ACHN (cell line): ENCODE results near the gene KRTAP10-3.
"Not testable (repeated sequence)": the region's sequence is repeated elsewhere in the genome, so short reads cannot be mapped to it uniquely, and the experiment has no call there.

ENCODE experiments used
- DNase-seq: peaks from one replicate; pipeline ENCODE4 v3.0.0-alpha.2; 2015
- in situ Hi-C: cut with HindIII; loops from 2 replicates; pipeline ENCODE4 v1.10.0; 2017; ENCODE audit warnings: low sequenced_read_pairs, low pct_ligation_motif_present, low pct_unique_long_range_greater_than_20kb

KRTAP10-3 gene

DNA sequence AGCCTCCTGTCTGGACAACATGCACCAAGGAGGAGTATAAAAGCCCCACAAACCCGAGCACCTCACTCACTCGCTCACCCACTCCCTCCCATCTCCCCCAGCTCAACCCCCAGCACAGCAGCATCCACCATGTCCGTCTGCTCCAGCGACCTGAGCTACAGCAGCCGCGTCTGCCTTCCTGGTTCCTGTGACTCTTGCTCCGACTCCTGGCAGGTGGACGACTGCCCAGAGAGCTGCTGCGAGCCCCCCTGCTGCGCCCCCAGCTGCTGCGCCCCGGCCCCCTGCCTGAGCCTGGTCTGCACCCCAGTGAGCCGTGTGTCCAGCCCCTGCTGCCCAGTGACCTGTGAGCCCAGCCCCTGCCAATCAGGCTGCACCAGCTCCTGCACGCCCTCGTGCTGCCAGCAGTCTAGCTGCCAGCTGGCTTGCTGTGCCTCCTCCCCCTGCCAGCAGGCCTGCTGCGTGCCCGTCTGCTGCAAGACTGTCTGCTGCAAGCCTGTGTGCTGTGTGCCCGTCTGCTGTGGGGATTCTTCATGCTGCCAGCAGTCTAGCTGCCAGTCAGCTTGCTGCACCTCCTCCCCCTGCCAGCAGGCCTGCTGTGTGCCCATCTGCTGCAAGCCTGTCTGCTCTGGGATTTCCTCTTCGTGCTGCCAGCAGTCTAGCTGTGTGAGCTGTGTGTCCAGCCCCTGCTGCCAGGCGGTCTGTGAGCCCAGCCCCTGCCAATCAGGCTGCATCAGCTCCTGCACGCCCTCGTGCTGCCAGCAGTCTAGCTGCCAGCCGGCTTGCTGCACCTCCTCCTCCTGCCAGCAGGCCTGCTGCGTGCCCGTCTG, 15.2 kb upstream of the KRTAP10-3 start, which contains the start of gene KRTAP10-4:
Gene KRTAP10-4 (plus strand): TSS at position 100 of the 827 bp plus-strand sequence. CDS start 30 bp downstream, at position 130.
- in situ Hi-C loops, DNase-seq: not testable (repeated sequence)

DNA sequence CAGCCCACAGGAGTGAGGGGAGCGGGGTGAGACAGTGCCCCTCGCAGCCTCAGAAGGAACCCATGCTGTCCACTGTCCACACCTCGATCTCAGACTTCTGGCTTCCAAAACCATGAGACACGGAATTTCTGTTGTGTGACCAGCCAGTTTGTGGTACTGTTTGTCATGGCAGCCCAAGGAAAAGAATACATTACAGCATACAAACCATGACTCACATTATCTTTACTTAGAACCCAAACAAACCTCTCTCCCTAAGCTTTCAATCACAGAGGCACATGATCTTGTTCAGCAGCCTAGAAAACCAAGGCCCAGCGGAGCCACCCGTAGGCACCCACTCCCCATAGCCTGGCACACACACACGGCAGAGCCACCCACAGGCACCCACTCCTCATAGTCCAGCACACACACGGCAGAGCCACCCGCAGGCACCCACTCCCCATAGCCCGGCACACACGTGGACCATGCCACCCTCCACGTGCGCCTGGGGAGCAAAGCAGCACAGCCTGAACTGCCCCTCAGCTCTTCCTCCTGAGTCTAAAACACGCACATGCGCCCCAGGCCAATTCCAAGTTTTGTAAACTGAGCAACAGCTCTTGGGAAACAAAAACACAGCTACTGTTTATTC, 14.5 kb upstream of the KRTAP10-3 start:
- DNase-seq = no peak
- in situ Hi-C loops = no loop called here

DNA sequence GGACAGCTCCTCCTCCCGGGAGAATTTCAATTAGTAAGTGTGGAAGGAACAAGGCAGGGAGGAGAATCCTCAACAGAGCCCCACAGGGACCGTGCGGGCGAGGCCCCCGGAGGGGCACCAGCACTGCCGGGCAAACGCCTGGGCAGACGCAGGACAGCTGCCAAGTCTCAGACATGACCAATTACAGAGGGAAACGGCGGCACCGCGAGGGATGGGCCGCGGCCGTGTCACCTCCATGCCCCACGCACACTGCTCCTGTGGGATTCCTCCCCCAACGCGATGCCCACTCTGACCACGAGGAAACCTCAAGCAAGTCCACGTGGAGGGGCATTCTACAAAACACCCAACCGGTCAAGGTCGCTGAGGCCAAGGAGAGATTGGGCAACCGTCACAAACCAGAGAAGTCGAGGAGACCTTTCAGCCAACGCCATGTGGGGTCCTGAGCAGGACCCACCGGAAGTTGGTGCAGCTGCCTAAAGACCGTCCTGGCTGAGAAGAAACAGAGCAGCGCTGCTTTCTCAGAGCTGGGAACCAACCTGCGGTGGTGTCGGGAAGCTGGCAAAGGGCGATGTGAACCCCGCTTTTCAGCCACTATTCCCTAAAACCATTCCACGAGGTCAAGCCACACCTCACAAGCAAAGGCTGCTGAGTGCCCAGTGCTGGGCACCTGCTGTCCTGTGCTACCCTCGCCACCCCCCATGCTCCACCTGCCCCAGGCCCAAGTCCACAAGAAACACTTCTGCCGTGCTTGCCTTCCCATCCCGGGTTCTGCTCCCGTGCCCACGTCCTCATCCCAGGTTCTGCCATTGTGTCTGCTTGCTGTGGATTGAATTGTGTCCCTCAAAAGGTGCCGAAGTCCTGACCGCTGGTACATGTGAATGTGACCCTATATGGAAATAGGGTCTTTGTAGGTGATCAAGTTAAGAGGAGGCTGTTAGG, 13.5 kb upstream of the KRTAP10-3 start:
- DNase-seq = no peak
- in situ Hi-C loops = no loop called here

DNA sequence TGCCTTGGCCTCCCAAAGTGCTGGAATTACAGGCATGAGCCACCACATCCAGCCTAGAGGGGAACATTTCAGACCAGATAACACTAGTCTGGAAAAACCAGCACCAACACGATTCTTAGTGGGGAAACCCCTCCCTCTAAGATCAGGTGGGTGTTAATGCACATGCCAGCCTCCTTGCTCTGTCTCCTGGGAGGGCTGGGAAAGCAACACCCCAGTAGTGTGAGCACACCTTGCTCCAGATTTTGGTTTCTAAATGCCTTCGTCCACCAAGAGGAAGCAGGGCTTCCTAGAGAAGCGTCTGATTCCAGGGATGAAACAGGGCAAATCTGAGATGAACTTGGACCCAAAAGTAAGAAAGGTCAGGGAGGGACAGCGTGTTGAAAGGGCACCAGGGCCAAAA, 12.7 kb upstream of the KRTAP10-3 start:
- in situ Hi-C loops = no loop called here
- DNase-seq = no peak

DNA sequence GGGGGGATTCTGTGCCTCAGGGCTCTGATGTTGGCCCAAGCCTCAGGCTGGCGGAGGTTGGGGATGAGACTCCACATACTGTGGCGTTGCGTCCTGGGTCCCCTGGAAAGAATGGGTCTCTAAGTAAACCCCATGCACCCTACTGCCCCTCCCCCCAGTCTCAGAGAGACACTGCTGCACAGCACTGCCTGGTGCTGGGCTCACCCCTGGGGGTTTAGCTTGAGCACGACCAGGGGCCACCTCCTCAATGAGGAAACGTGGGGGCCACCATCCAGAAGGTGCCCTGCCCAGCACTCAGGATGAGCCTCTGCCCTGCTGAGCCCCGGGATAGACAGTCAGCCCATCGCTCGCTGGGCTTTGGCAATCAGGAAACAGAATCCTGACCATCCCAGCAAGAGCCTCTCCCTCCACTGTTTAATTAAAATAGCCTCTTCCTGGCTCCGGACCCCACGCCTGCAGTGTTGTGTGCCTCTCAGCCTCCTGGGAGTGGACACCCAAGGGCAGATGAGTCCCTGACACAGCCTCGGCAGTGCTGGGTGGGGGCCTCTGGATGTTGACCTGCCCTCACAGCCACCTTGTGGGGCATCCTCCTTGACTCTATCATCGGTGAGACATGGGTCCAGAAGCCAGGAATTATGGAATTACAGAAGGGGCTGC, 11.4 kb upstream of the KRTAP10-3 start:
- no peak for DNase-seq
- in situ Hi-C loops = no loop called here

DNA sequence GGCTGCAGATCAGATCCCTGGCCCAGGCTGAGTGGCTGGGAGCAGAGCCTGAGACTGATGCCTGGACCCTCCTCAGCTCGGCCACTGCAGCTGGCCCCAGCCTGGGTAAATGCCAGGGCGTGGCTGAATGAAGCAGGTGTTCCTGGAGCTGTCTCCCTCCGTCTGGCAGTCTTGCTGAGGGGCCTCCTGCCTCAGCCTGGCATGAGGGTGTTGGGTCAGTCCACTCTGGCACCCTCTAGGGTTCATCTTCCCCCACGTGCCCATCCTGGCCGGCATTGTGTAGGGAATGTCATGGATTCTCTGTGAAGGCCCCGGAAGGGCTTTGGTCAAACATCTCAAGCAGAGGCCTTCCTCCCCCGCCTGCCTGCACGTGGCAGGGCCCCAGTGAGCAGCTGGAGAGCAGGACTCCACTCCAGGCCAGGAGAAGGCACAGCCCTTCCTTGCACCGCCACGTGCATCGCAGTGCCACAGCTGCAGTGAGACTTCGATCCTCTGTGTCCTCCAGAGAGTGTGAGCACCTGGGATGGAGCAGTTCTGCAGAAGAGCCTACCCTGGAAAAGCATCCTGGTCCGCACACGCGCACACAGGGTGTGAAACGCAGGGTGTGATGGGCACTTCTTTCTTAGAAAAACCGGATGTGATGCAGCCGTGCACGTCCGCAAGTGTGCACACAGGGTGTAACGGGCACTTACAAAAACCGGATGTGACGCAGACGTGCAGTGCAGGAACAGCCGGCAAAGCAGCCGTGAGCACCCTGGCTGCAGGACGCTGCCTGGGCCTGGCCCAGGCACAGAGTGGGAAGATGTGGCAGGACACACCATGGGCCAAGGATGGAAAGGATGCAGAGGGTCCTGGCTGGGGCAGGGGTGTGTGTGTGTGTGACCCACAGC, 10.3 kb upstream of the KRTAP10-3 start:
- in situ Hi-C loops = no loop called here
- DNase-seq = no peak

DNA sequence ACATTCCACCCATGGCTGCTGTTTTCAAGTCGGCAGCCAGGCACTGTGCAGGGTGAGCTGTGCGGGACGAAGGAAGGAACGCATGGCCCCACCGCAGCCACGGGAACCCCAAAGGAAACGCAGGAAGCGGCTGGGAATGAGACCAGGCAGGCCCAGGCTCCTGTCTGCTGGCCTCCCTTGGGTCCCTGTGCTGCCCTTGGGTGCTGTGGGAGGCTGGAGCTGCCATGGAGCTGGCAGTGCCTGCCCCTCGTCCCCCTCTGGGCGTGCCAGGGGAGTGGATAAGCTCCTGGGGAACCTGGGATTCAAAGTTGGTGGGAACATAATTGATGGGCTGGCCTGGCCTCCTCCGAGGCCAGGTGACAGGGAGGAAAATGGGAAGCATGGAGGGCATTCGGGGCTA, 9.7 kb upstream of the KRTAP10-3 start:
- in situ Hi-C loops = no loop called here
- DNase-seq = no peak

DNA sequence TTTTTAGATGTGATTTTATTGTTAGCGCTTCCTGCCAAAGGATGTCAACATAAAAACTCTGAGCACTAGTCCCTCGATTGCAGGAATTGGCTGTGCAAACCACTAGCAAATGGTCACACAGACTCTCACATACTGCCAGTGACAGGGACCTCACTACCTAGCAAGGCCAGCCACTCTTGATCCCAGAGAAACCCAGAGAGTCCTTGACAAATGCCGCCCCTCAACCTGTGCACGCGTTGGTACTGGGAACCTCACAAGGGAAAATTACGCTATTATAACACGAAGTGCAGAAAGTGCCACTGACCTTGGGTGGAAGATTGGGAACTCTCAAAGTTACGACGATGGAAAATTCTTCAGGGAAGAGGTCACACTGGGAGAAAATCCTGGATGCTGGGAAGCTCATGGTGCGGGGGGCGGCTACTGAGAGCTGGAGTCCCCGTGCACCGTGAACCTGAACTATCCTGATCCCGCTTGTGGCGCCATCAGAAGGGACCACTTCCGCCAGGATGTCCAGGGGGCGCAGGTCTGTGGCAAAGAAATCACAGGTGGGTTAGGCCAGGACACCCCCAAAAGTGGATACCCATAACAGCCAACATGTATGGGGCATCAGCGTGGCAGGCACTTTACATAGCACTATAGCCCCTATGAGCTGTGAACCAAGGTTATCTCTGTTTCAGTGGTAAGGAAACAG, 9.0 kb upstream of the KRTAP10-3 start:
- DNase-seq = no peak
- in situ Hi-C loops = no loop called here

DNA sequence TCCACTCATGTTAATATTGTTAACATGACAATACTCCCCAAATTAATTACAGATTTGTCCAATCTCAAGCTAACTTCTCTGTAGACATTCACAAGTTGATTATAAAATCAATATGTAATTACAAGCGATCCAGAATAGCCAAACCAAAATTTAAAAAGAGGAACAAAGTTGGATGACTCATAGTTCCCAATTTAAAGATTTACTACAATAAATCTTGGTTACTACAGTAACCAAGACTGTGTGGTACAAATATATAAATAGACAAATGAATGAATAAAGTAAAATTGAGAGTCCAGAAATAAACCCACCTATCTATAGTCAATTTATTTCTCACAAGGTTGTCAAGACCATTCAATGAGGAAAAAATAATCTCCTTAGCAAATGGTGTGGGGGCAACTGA, 7.8 kb upstream of the KRTAP10-3 start:
- in situ Hi-C loops = no loop called here
- no peak for DNase-seq

DNA sequence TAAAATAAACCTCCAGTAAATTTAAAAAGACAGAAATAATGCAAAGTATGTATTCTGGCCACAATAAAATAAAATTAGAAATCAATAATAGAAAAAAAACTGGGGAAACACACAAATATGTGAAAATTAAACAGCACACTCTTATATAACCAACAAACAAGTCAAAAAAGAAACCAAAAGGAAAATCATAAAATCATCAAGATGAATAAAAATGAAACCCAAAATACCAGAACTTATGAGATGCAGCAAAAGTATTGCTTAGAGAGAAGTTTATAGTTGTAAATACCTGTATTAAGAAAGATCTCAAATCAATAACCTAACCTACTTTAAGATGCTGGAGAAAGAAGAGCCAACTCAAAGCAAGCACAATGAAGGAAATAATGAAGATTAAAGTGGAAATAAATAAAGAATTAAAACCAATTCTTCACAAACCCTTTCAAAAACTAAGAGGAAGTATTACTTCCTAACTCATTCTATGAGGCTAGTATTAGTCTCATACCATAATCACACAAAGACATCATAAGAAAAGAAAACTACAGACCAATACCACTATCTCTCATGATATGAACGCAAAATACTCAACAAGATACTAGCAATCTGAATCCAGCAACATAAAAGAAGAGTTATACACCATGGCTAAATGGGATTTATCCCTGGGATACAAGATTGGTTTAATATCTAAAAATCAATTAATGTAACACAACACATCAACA, 6.4 kb upstream of the KRTAP10-3 start:
- DNase-seq = no peak
- in situ Hi-C loops = no loop called here

DNA sequence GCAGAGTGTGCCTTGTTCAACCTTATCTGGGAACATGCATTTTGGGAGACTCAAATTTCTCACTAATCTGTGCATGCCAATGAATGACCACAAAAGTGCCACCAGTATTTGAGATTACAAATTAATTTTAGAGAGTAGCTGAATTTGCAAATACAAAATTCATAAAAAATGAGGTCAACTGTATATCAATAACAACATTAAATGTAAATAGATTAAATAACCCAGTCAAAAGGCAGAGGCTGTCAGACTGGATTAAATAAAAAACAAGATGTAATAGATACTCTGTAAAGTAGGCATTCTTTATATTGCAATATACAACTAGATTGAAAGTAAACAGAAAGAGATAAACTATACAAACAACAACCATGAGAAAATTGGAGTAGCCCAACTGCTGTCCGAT, 5.5 kb upstream of the KRTAP10-3 start:
- DNase-seq = no peak
- in situ Hi-C loops = no loop called here

DNA sequence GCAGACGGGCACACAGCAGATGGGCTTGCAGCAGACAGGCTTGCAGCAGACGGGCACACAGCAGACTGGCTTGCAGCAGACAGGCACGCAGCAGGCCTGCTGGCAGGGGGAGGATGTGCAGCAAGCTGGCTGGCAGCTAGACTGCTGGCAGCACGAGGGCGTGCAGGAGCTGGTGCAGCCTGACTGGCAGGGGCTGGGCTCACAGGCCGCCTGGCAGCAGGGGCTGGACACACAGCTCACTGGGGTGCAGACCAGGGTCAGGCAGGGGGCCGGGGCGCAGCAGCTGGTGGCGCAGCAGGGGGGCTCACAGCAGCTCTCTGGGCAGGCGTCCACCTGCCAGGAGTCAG, 293 bp downstream of the KRTAP10-3 start:
- in situ Hi-C loops, DNase-seq: not testable (repeated sequence)

DNA sequence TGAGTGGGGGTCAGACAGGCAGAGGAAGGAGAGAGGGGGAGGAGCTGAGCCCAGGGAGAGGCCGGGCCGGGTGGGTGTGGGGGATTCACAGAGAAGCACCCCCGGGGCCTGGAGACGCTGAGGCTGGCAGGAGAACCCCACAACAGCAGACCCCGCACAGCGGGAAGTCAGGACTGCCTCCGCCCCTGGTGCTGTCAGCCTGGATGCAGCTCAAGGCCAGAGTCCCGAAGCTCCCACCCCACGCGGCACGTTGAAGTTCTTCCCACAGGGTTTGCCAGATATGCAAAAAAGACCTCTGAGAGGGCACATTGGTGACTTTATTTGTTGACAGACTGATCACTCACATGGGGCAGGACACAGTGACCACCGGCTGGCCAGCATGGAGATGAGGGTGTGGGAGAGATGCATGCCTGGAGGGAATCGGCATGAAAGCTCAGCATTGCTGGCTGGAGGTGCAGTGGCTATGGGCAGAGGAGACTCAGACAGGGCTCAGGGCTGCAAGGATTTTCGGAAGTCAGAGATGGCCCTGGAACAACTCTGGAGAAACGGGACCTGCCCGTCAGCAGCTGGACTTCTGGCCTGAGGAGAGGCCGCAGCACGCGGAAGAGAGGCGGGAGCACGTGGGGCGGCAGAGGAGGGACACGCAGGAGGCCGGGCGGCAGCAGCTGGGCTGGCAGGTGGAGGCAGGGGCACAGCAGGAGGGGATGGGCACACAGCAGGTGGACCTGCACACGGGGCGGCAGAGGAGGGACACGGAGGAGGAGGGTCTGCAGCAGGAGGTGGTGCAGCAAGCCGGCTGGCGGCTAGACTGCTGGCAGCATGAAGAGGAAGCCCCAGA, 885 bp downstream of the KRTAP10-3 start:
- in situ Hi-C loops = no loop called here
- DNase-seq = no peak

DNA sequence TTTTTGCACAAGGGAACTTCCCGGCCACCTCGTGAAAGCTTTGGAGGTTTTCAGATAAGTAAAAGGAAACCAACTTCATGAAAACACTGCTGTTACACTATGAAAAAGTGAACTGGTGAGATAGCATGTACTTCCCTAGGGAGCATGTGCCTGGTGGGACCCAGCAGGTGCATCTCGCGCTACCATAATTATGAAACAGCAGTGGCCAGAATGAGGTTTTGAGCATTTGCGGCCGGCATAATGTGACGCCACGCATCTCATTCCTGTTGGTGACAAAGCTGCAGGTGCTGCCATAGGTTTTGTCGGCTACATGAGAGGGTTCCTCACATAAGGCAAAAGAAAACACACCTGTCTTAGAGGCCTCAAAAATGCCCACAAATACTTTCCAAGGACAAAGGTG, 1.7 kb downstream of the KRTAP10-3 start:
- in situ Hi-C loops = no loop called here

DNA sequence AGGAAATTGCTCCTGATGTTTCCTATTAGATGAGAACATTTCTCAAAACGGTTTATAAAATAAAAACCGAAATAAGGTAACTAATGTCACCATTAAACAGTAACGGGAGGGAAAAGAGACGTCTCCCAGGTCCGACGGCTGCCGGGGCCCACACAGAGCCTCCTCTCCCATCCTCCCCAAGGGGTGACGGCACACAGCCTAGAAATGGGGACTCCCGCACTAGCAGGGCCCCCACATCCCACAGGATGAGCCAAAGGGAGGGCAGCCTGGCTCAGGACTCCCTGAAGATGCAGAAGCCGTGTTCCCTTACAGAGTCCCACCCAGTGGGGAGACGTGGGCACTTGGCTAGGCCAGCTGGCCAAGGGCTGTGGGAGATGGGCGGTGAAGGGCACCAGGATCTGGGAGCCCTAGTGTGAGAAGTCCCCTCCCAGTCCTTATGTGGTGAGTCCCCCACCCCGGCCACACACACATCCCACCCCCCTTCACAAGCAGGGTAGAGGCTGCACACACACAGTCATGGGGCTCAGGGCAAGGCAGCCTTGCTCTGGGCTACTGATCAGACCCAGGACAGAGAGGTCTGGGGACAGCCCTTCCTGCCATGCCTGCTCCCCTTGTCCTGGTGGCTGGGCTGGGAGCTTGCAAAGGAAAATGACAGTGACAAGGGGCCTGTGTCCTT, 3.3 kb downstream of the KRTAP10-3 start:
- in situ Hi-C loops = no loop called here
- no peak for DNase-seq

More for the DNA sequence above, 1.7 kb downstream of the KRTAP10-3 start:
- no peak for DNase-seq
